ENCODE measurements around the gene FHL1. TPM values are rescaled to one million over a fixed set of nuclear protein-coding genes. Genes with fewer than 3 reads are reported as not detected.
A peak's percentile ranks its signal among the peaks of the same experiment; 100 is the strongest.

Gene FHL1
- total RNA-seq, 1 donor from 2014 or later = 888 TPM

- no peak overlapping the region for H3K4me3 ChIP-seq (ENCODE audit: low read length in 3 of 3)
- H3K9me3 ChIP-seq (ENCODE audit: control insufficient read depth in 3 of 3, low read length in 3 of 3) = no peaks in the 10 kb centered on the region
- peak overlapping the region; percentile 60 for H3K27ac ChIP-seq (ENCODE audit: low read depth, low read length)
- no peaks in the 10 kb centered on the region for H3K27me3 ChIP-seq (ENCODE audit: control insufficient read depth in 3 of 3, insufficient read depth in 3 of 3, low read length in 3 of 3)
- peaks cover 0 to 41% (median 24%) of the 10 kb centered on the region in 3 donors for H3K4me1 ChIP-seq (ENCODE audit: control insufficient read depth in 3 of 3, insufficient read depth in 3 of 3, low read length in 3 of 3)
- H3K9ac ChIP-seq (ENCODE audit: low read depth in 1 of 3, low read length in 3 of 3) = no peak overlapping the region
- peaks cover 32 to 39% (median 39%) of the 10 kb centered on the region in 3 donors for H3K36me3 ChIP-seq (ENCODE audit: control insufficient read depth in 3 of 3, insufficient read depth in 3 of 3, low read length in 3 of 3)
Observed at GRCh38 chrX:136210806-136211205, 63.5 kb downstream of the FHL1 start.

GRCh38 chrX:136211766-136212556, 64.6 kb downstream of the FHL1 start:
- peaks cover 0 to 31% (median 17%) of the 10 kb centered on the region in 3 donors for H3K4me1 ChIP-seq (ENCODE audit: control insufficient read depth in 3 of 3, insufficient read depth in 3 of 3, low read length in 3 of 3)
- no peak overlapping the region for H3K4me3 ChIP-seq (ENCODE audit: low read length in 3 of 3)
- H3K9me3 ChIP-seq (ENCODE audit: control insufficient read depth in 3 of 3, low read length in 3 of 3) = no peaks in the 10 kb centered on the region
- H3K27me3 ChIP-seq (ENCODE audit: control insufficient read depth in 3 of 3, insufficient read depth in 3 of 3, low read length in 3 of 3) = no peaks in the 10 kb centered on the region
- H3K27ac ChIP-seq (ENCODE audit: low read depth, low read length) = peak overlapping the region; percentile 60
- no peak overlapping the region for H3K9ac ChIP-seq (ENCODE audit: low read depth in 1 of 3, low read length in 3 of 3)
- peaks cover 21 to 28% (median 28%) of the 10 kb centered on the region in 3 donors for H3K36me3 ChIP-seq (ENCODE audit: control insufficient read depth in 3 of 3, insufficient read depth in 3 of 3, low read length in 3 of 3)

GRCh38 chrX:136212557-136213111, 65.3 kb downstream of the FHL1 start:
- H3K9me3 ChIP-seq (ENCODE audit: control insufficient read depth in 3 of 3, low read length in 3 of 3) = no peaks in the 10 kb centered on the region
- H3K36me3 ChIP-seq (ENCODE audit: control insufficient read depth in 3 of 3, insufficient read depth in 3 of 3, low read length in 3 of 3) = peaks cover 14 to 22% (median 21%) of the 10 kb centered on the region in 3 donors
- no peaks in the 10 kb centered on the region for H3K27me3 ChIP-seq (ENCODE audit: control insufficient read depth in 3 of 3, insufficient read depth in 3 of 3, low read length in 3 of 3)
- H3K4me3 ChIP-seq (ENCODE audit: low read length in 3 of 3) = no peak overlapping the region
- H3K9ac ChIP-seq (ENCODE audit: low read depth in 1 of 3, low read length in 3 of 3) = no peak overlapping the region
- peaks cover 0 to 24% (median 15%) of the 10 kb centered on the region in 3 donors for H3K4me1 ChIP-seq (ENCODE audit: control insufficient read depth in 3 of 3, insufficient read depth in 3 of 3, low read length in 3 of 3)
- H3K27ac ChIP-seq (ENCODE audit: low read depth, low read length) = peak overlapping the region; percentile 60

GRCh38 chrX:136214551-136214950, 67.2 kb downstream of the FHL1 start:
- no peaks in the 10 kb centered on the region for H3K9me3 ChIP-seq (ENCODE audit: control insufficient read depth in 3 of 3, low read length in 3 of 3)
- H3K36me3 ChIP-seq (ENCODE audit: control insufficient read depth in 3 of 3, insufficient read depth in 3 of 3, low read length in 3 of 3) = peaks cover 4 to 11% (median 7%) of the 10 kb centered on the region in 3 donors
- peak overlapping the region; percentile 36 for H3K27ac ChIP-seq (ENCODE audit: low read depth, low read length)
- H3K9ac ChIP-seq (ENCODE audit: low read depth in 1 of 3, low read length in 3 of 3) = no peak overlapping the region
- H3K4me3 ChIP-seq (ENCODE audit: low read length in 3 of 3) = no peak overlapping the region
- H3K27me3 ChIP-seq (ENCODE audit: control insufficient read depth in 3 of 3, insufficient read depth in 3 of 3, low read length in 3 of 3) = no peaks in the 10 kb centered on the region
- H3K4me1 ChIP-seq (ENCODE audit: control insufficient read depth in 3 of 3, insufficient read depth in 3 of 3, low read length in 3 of 3) = peaks cover 0 to 10% (median 5%) of the 10 kb centered on the region in 3 donors

DNA sequence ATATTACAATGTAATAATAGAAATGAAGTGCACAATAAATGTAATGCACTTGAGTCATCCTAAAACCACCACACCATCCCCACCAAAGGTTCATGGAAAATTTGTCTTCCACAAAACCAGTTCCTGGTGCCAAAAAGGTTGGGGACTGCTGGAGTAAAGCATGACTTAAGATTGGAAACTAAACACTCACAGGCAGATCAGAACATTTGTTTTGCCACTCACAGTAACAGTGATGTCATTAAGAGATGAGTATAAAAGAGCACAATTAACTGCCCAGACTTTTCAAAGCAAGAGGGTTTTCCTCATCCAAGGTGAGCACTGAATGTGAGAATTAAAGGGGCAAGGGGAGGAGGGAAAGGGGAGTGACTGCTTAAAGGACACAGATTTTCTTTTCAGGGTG, 68.2 kb downstream of the FHL1 start:
- Histone ChIP-seq H3K27ac (ENCODE audit: low read depth, low read length) (peak overlapping the region; percentile 36), H3K4me1 (ENCODE audit: control insufficient read depth in 3 of 3, insufficient read depth in 3 of 3, low read length in 3 of 3) (peaks cover 0 to 9% (median 3%) of the 10 kb centered on the region in 3 donors), H3K9me3 (ENCODE audit: control insufficient read depth in 3 of 3, low read length in 3 of 3) (no peaks in the 10 kb centered on the region), H3K9ac (ENCODE audit: low read depth in 1 of 3, low read length in 3 of 3) (no peak overlapping the region), H3K36me3 (ENCODE audit: control insufficient read depth in 3 of 3, insufficient read depth in 3 of 3, low read length in 3 of 3) (peaks cover 6 to 10% (median 7%) of the 10 kb centered on the region in 3 donors), H3K27me3 (ENCODE audit: control insufficient read depth in 3 of 3, insufficient read depth in 3 of 3, low read length in 3 of 3) (no peaks in the 10 kb centered on the region), H3K4me3 (ENCODE audit: low read length in 3 of 3) (no peak overlapping the region)

DNA sequence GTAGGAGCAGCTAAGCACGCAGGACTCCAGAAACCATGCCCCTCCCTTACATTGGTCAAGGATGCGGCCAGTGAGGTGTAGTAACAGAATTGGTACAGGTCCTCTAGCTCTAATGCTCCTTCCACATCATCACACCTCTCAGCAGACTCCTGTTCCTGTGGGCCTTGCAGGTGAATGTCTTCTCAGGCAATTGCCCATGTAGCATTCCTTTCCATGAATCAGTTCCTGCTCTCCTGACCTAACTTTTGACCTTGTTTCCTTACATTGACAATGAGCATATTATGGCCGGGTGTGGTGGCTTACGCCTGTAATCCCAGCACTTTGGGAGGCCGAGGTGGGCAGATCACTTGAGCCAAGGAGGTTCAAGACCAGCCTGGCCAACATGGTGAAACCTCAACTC, 72.6 kb downstream of the FHL1 start:
- Histone ChIP-seq H3K4me3 (ENCODE audit: low read length in 3 of 3) (no peak overlapping the region), H3K27me3 (ENCODE audit: control insufficient read depth in 3 of 3, insufficient read depth in 3 of 3, low read length in 3 of 3) (no peaks in the 10 kb centered on the region), H3K4me1 (ENCODE audit: control insufficient read depth in 3 of 3, insufficient read depth in 3 of 3, low read length in 3 of 3) (peaks cover 0 to 3% (median 0%) of the 10 kb centered on the region in 3 donors), H3K9me3 (ENCODE audit: control insufficient read depth in 3 of 3, low read length in 3 of 3) (no peaks in the 10 kb centered on the region), H3K9ac (ENCODE audit: low read depth in 1 of 3, low read length in 3 of 3) (no peak overlapping the region), H3K27ac (ENCODE audit: low read depth, low read length) (no peak overlapping the region), H3K36me3 (ENCODE audit: control insufficient read depth in 3 of 3, insufficient read depth in 3 of 3, low read length in 3 of 3) (peaks cover 9 to 18% (median 16%) of the 10 kb centered on the region in 3 donors)

DNA sequence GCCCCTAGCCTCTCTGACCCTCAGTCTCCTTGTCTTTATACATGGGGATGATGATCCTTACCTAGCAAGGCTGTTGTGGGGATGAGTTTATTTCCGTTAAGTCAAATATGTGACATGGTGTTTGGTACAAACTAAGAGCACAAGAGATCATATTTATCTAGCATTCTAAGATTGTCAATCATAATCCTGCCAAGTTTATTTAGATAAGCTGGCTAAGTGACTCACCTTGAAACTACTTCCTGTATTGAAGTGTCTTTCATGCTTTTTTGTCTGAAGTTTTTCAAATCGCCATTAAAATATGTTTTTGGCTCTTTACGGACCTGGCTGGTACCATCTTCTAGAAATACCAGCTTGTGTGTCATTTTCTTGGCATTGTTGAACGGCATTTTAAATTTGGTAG, 73.2 kb downstream of the FHL1 start:
- Histone ChIP-seq H3K27ac (ENCODE audit: low read depth, low read length) (no peak overlapping the region), H3K9me3 (ENCODE audit: control insufficient read depth in 3 of 3, low read length in 3 of 3) (no peaks in the 10 kb centered on the region), H3K4me3 (ENCODE audit: low read length in 3 of 3) (no peak overlapping the region), H3K27me3 (ENCODE audit: control insufficient read depth in 3 of 3, insufficient read depth in 3 of 3, low read length in 3 of 3) (no peaks in the 10 kb centered on the region), H3K4me1 (ENCODE audit: control insufficient read depth in 3 of 3, insufficient read depth in 3 of 3, low read length in 3 of 3) (no peaks in the 10 kb centered on the region), H3K9ac (ENCODE audit: low read depth in 1 of 3, low read length in 3 of 3) (no peak overlapping the region), H3K36me3 (ENCODE audit: control insufficient read depth in 3 of 3, insufficient read depth in 3 of 3, low read length in 3 of 3) (peaks cover 11 to 23% (median 16%) of the 10 kb centered on the region in 3 donors)

DNA sequence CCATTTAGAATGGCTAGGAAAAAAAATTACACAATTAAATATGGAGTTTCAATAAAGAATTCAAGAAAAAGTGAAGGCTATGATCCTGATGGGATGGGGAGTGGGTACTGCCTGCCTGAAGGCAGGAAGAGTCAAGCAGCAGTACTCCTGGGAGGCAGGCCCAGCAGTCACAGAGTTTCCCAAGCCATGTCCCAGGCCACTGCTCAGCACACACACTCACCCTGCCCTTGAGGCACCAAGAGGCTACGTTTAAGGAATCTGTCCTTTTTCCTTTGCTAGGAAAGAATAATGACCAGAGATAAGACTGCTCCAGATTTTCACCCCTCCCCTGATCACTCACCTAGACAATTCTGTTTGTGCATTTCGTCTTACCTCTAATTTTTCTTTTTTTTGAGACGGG, 73.6 kb downstream of the FHL1 start:
- H3K27ac ChIP-seq (ENCODE audit: low read depth, low read length) = no peak overlapping the region
- peaks cover 11 to 23% (median 16%) of the 10 kb centered on the region in 3 donors for H3K36me3 ChIP-seq (ENCODE audit: control insufficient read depth in 3 of 3, insufficient read depth in 3 of 3, low read length in 3 of 3)
- H3K9me3 ChIP-seq (ENCODE audit: control insufficient read depth in 3 of 3, low read length in 3 of 3) = no peaks in the 10 kb centered on the region
- H3K9ac ChIP-seq (ENCODE audit: low read depth in 1 of 3, low read length in 3 of 3) = no peak overlapping the region
- H3K4me1 ChIP-seq (ENCODE audit: control insufficient read depth in 3 of 3, insufficient read depth in 3 of 3, low read length in 3 of 3) = no peaks in the 10 kb centered on the region
- H3K27me3 ChIP-seq (ENCODE audit: control insufficient read depth in 3 of 3, insufficient read depth in 3 of 3, low read length in 3 of 3) = no peaks in the 10 kb centered on the region
- no peak overlapping the region for H3K4me3 ChIP-seq (ENCODE audit: low read length in 3 of 3)

DNA sequence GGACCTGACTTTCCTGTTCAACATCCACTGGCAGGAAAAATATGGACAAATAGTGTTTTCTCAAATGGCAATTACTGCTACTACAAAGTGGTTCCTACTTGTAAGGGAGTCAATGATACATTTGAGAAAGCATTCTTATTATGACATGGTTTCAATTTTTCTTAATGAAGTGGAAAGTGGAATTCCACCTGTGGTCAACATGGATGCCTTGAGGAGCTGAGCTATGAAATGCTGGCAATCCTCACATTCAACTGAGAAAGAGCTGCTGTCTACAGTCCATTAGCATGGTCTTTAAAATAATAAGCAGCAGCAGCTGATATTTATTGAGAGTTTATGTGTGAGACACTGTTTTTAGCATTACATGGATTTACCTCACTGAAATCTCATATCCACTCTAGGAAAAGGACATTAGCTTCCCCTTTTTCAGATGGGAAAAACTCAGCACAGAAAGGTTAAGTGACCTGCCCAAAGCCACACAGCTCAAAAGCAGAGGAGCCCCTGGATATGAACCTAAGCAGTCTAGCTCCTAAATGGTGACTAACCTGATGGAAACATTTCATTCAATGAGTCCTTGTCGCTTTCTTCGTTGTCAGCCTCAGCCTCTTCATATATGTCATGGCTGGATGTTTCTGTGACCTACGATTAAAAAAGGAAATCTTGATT, 74.6 kb downstream of the FHL1 start:
- Histone ChIP-seq H3K36me3 (ENCODE audit: control insufficient read depth in 3 of 3, insufficient read depth in 3 of 3, low read length in 3 of 3) (peaks cover 13 to 26% (median 16%) of the 10 kb centered on the region in 3 donors), H3K27ac (ENCODE audit: low read depth, low read length) (no peak overlapping the region), H3K4me1 (ENCODE audit: control insufficient read depth in 3 of 3, insufficient read depth in 3 of 3, low read length in 3 of 3) (no peaks in the 10 kb centered on the region), H3K4me3 (ENCODE audit: low read length in 3 of 3) (no peak overlapping the region), H3K9me3 (ENCODE audit: control insufficient read depth in 3 of 3, low read length in 3 of 3) (no peaks in the 10 kb centered on the region), H3K27me3 (ENCODE audit: control insufficient read depth in 3 of 3, insufficient read depth in 3 of 3, low read length in 3 of 3) (no peaks in the 10 kb centered on the region), H3K9ac (ENCODE audit: low read depth in 1 of 3, low read length in 3 of 3) (no peak overlapping the region)

- no peak overlapping the region for H3K4me3 ChIP-seq (ENCODE audit: low read length in 3 of 3)
- peaks cover 8 to 17% (median 9%) of the 10 kb centered on the region in 3 donors for H3K36me3 ChIP-seq (ENCODE audit: control insufficient read depth in 3 of 3, insufficient read depth in 3 of 3, low read length in 3 of 3)
- H3K27me3 ChIP-seq (ENCODE audit: control insufficient read depth in 3 of 3, insufficient read depth in 3 of 3, low read length in 3 of 3) = peaks cover 0 to 5% (median 0%) of the 10 kb centered on the region in 3 donors
- no peaks in the 10 kb centered on the region for H3K9me3 ChIP-seq (ENCODE audit: control insufficient read depth in 3 of 3, low read length in 3 of 3)
- H3K27ac ChIP-seq (ENCODE audit: low read depth, low read length) = no peak overlapping the region
- no peak overlapping the region for H3K9ac ChIP-seq (ENCODE audit: low read depth in 1 of 3, low read length in 3 of 3)
- H3K4me1 ChIP-seq (ENCODE audit: control insufficient read depth in 3 of 3, insufficient read depth in 3 of 3, low read length in 3 of 3) = no peaks in the 10 kb centered on the region
Observed at GRCh38 chrX:136227074-136227473, 79.7 kb downstream of the FHL1 start.

Measured in skeletal muscle tissue (tissue), 4 donors.